Smooth muscle cell (in vitro differentiated cells): Measurements from ENCODE around the gene IRF5. TPM values are rescaled to one million over a fixed set of nuclear protein-coding genes. Genes with fewer than 3 reads are reported as not detected.
A peak's percentile ranks its signal among the peaks of the same experiment; 100 is the strongest.

Experiments
- DNase-seq: peaks from one replicate; lab custom pipeline; 2025; ENCODE audit not compliant: unreplicated experiment; lab: John Stamatoyannopoulos, UW
- H2AFZ ChIP-seq: fragments of 200-600 bp; sonication (generic); 2 replicates; pipeline ENCODE4 v1.6.0; 2016; ENCODE audit warnings: antibody characterized with exemption, low read depth, mild to moderate bottlenecking
- H3F3A ChIP-seq: fragments of 200-600 bp; sonication (generic); 2 replicates; pipeline ENCODE4 v1.6.0; 2017; ENCODE audit warnings: antibody characterized with exemption, low read depth
- H3K27ac ChIP-seq: fragments of 200-600 bp; sonication (generic); 2 replicates; pipeline ENCODE4 v1.5.1; 2016; ENCODE audit warnings: low read depth, mild to moderate bottlenecking
- H3K27me3 ChIP-seq: fragments of 200-600 bp; sonication (generic); 2 replicates; pipeline ENCODE4 v1.6.1; 2016; ENCODE audit warnings: low read depth, mild to moderate bottlenecking
- H3K36me3 ChIP-seq: fragments of 200-600 bp; sonication (generic); 2 replicates; pipeline ENCODE4 v1.5.1; 2016; ENCODE audit warnings: low read depth
- H3K4me1 ChIP-seq: fragments of 200-600 bp; sonication (generic); 2 replicates; pipeline ENCODE4 v1.5.1; 2016; ENCODE audit warnings: low read depth
- H3K4me2 ChIP-seq: fragments of 200-600 bp; sonication (generic); 2 replicates; pipeline ENCODE4 v1.6.0; 2016; ENCODE audit warnings: mild to moderate bottlenecking
- H3K4me3 ChIP-seq: fragments of 200-600 bp; sonication (generic); 2 replicates; pipeline ENCODE4 v1.5.1; 2016; ENCODE audit warnings: mild to moderate bottlenecking
- H3K79me2 ChIP-seq: fragments of 200-600 bp; sonication (generic); 2 replicates; pipeline ENCODE4 v1.6.0; 2016; ENCODE audit warnings: low read depth, mild to moderate bottlenecking
- H3K9ac ChIP-seq: fragments of 200-600 bp; sonication (generic); 2 replicates; pipeline ENCODE4 v1.6.0; 2016; ENCODE audit warnings: low read depth
- H3K9me3 ChIP-seq: fragments of 200-600 bp; sonication (generic); replicated peaks from 2 replicates; pipeline ENCODE4 v1.5.1; 2016; ENCODE audit warnings: low read depth
- H4K20me1 ChIP-seq: fragments of 200-600 bp; sonication (generic); 2 replicates; pipeline ENCODE4 v1.6.0; 2016; ENCODE audit warnings: low read depth
- WGBS: methylation state at CpG from one replicate; pipeline ENCODE4 v1.1.7; 2016; ENCODE audit warnings: low lambda C conversion rate; 5-methylcytosine and 5-hydroxymethylcytosine counted together
- polyA plus RNA-seq: library from polyadenylated mRNA; unstranded; fragments of >200 nt; fragmentation: Nextera tagmentation; extraction: Ambion mirVana; gene quantifications from 2 replicates; pipeline ENCODE4 v1.2.1, GENCODE V29; 2016
- total RNA-seq: library from RNA; depleted of rRNA; stranded (reverse); fragments of >200 nt; gene quantifications from 2 replicates; pipeline ENCODE4 v1.2.3, GENCODE V29; 2014
- TF ChIP-seq, protein P1 (sequence below): fragments of 200-600 bp; sonication (generic); IDR thresholded peaks from 2 replicates; pipeline ENCODE4 v1.5.1; 2017; ENCODE audit warnings: borderline replicate concordance, mild to moderate bottlenecking, antibody characterized with exemption; ENCODE audit not compliant: insufficient read depth, poor library complexity, severe bottlenecking

Gene IRF5
- total and polyA plus RNA-seq, 2 experiments from 2014 or later, result 0.35 to 0.76 TPM

- Histone ChIP-seq H3K4me1 (peaks cover 8% of the 10 kb centered on the region), H3F3A (no peaks in the 10 kb centered on the region), H3K4me3 (no peak overlapping the region), H3K27ac (no peak overlapping the region), H3K27me3 (no peaks in the 10 kb centered on the region), H3K9me3 (no peaks in the 10 kb centered on the region), H3K36me3 (no peaks in the 10 kb centered on the region), H4K20me1 (no peaks in the 10 kb centered on the region), H3K79me2 (no peaks in the 10 kb centered on the region), H2AFZ (no peak overlapping the region), H3K4me2 (no peak overlapping the region), H3K9ac (no peak overlapping the region)
- TF ChIP-seq, protein P1, sequence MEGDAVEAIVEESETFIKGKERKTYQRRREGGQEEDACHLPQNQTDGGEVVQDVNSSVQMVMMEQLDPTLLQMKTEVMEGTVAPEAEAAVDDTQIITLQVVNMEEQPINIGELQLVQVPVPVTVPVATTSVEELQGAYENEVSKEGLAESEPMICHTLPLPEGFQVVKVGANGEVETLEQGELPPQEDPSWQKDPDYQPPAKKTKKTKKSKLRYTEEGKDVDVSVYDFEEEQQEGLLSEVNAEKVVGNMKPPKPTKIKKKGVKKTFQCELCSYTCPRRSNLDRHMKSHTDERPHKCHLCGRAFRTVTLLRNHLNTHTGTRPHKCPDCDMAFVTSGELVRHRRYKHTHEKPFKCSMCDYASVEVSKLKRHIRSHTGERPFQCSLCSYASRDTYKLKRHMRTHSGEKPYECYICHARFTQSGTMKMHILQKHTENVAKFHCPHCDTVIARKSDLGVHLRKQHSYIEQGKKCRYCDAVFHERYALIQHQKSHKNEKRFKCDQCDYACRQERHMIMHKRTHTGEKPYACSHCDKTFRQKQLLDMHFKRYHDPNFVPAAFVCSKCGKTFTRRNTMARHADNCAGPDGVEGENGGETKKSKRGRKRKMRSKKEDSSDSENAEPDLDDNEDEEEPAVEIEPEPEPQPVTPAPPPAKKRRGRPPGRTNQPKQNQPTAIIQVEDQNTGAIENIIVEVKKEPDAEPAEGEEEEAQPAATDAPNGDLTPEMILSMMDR, result no peak
- WGBS, result 93% methylated on average over 5 of the region's 5 CpGs
- DNase-seq, result no peak
Observed at GRCh38 chr7:128906001-128906765, 31.5 kb upstream of the IRF5 start.

GRCh38 chr7:128906766-128907559, 30.8 kb upstream of the IRF5 start:
- Histone ChIP-seq H3K4me3 (no peak overlapping the region), H3F3A (no peaks in the 10 kb centered on the region), H2AFZ (no peak overlapping the region), H3K4me2 (no peak overlapping the region), H3K79me2 (no peaks in the 10 kb centered on the region), H4K20me1 (no peaks in the 10 kb centered on the region), H3K9me3 (no peaks in the 10 kb centered on the region), H3K27ac (no peak overlapping the region), H3K27me3 (no peaks in the 10 kb centered on the region), H3K36me3 (no peaks in the 10 kb centered on the region), H3K4me1 (peaks cover 11% of the 10 kb centered on the region), H3K9ac (no peak overlapping the region)
- WGBS, result 95% methylated on average over 19 of the region's 19 CpGs
- no peak for DNase-seq
- TF ChIP-seq, protein P1, result no peak

- TF ChIP-seq, protein P1, result no peak
- H3K79me2 ChIP-seq, result no peaks in the 10 kb centered on the region
- H3K4me1 ChIP-seq, result peaks cover 11% of the 10 kb centered on the region
- no peak overlapping the region for H3K9ac ChIP-seq
- peak overlapping the region; percentile 94 for H2AFZ ChIP-seq
- H3F3A ChIP-seq, result no peaks in the 10 kb centered on the region
- H3K4me3 ChIP-seq, result peak overlapping the region; percentile 62
- H4K20me1 ChIP-seq, result no peaks in the 10 kb centered on the region
- peaks cover 2% of the 10 kb centered on the region for H3K27me3 ChIP-seq
- H3K27ac ChIP-seq, result no peak overlapping the region
- no peaks in the 10 kb centered on the region for H3K36me3 ChIP-seq
- peak overlapping the region; percentile 88 for H3K4me2 ChIP-seq
- no peaks in the 10 kb centered on the region for H3K9me3 ChIP-seq
- no peak for DNase-seq
- WGBS, result 80% methylated on average over 6 of the region's 6 CpGs
Observed at GRCh38 chr7:128908750-128909624, 28.7 kb upstream of the IRF5 start.
